Caco-2 (cell line): Measurements from ENCODE around the gene IQSEC1. TPM values are rescaled to one million over a fixed set of nuclear protein-coding genes. Genes with fewer than 3 reads are reported as not detected.

Experiments
- BruUV-seq: library from RNA; stranded (reverse); fragments of 400-500 nt; replicated peaks from 2 replicates; lab custom pipeline; 2021; lab: Mats Ljungman, UMichigan
- CTCF ChIA-PET: fragments of 300-600 bp; sonication (Branson Sonifier 250); formaldehyde crosslinking; loops from one replicate; lab custom pipeline; 2022; ENCODE audit warnings: antibody characterized with exemption; lab: Charles Lee
- POLR2A ChIA-PET: fragments of 300-600 bp; sonication (Branson Sonifier 250); formaldehyde crosslinking; loops from one replicate; lab custom pipeline; 2022; ENCODE audit warnings: antibody characterized with exemption; lab: Charles Lee
- DNase-seq, 2 experiments: peaks; one replicate each; pipeline versions ENCODE4 v3.0.0 to v3.0.0-alpha.2; 2020 to 2022
- H3K27me3 ChIP-seq: replicated peaks from 2 replicates; pipeline ENCODE4 v1.6.0; 2011; ENCODE audit warnings: low read length; ENCODE audit not compliant: control insufficient read depth, insufficient read depth
- H3K36me3 ChIP-seq: 2 replicates; pipeline ENCODE4 v1.5.1; 2011; ENCODE audit warnings: low read length; ENCODE audit not compliant: control insufficient read depth, insufficient read depth
- H3K4me1 ChIP-seq: fragments of 250-450 bp; sonication (Bioruptor Pico); 2 replicates; pipeline ENCODE4 v1.5.1; 2020; ENCODE audit warnings: mild to moderate bottlenecking
- H3K4me3 ChIP-seq: 2 replicates; pipeline ENCODE4 v1.5.1; 2011; ENCODE audit warnings: low read depth, mild to moderate bottlenecking, control low read depth, low read length
- H3K9me3 ChIP-seq: fragments of 250-450 bp; sonication (Bioruptor Pico); 2 replicates; pipeline ENCODE4 v1.5.1; 2020; ENCODE audit warnings: mild to moderate bottlenecking, moderate library complexity
- H3K27ac Mint-ChIP-seq: one replicate; pipeline ENCODE4 v1.8.0; 2022; ENCODE audit warnings: mixed read lengths; ENCODE audit not compliant: unreplicated experiment
- H3K27me3 Mint-ChIP-seq: one replicate; pipeline ENCODE4 v1.8.0; 2022; ENCODE audit warnings: mixed read lengths; ENCODE audit not compliant: insufficient read depth, unreplicated experiment
- H3K36me3 Mint-ChIP-seq: one replicate; pipeline ENCODE4 v1.8.0; 2022; ENCODE audit warnings: mild to moderate bottlenecking, mixed read lengths; ENCODE audit not compliant: insufficient read depth, unreplicated experiment
- H3K4me1 Mint-ChIP-seq: one replicate; pipeline ENCODE4 v1.8.0; 2022; ENCODE audit warnings: low read depth, mixed read lengths; ENCODE audit not compliant: unreplicated experiment
- H3K4me3 Mint-ChIP-seq: one replicate; pipeline ENCODE4 v1.8.0; 2022; ENCODE audit warnings: mild to moderate bottlenecking, moderate library complexity, mixed read lengths; ENCODE audit not compliant: unreplicated experiment
- H3K9me3 Mint-ChIP-seq: one replicate; pipeline ENCODE4 v1.8.0; 2022; ENCODE audit warnings: mixed read lengths; ENCODE audit not compliant: unreplicated experiment
- intact Hi-C: fragments of 100-400 bp; cut with micrococcal nuclease; formaldehyde crosslinking; loops from one replicate; pipeline ENCODE4 v1.10.0; 2022; ENCODE audit not compliant: unreplicated experiment
- total RNA-seq: library from RNA; stranded (reverse); gene quantifications from 2 replicates; pipeline ENCODE4 v1.2.3, GENCODE V29; 2022
- TF ChIP-seq, protein P1 (sequence below), 2 experiments: fragments of 200-600 bp in 1 of 2; IDR thresholded peaks; 1 replicate in 1 of 2; 2 replicates in 1 of 2; pipeline versions ENCODE4 v1.5.1 to v1.8.0; 2011 to 2022; ENCODE audit warnings: antibody characterized with exemption in 1 of 2, control low read depth in 1 of 2, inconsistent platforms in 1 of 2, low read depth in 1 of 2, low read length in 1 of 2, mild to moderate bottlenecking in 1 of 2, moderate library complexity in 1 of 2; ENCODE audit not compliant: insufficient read depth in 1 of 2, severe bottlenecking in 1 of 2, unreplicated experiment in 1 of 2

Gene IQSEC1
- total RNA-seq, 1 experiment from 2014 or later, result 40.0 TPM

- H3K4me3 ChIP-seq, result no peak overlapping the region
- intact Hi-C loops, result loop anchor here (5.0 kb wide), 3 partner anchors 33 to 83 kb away; no protein-coding TSS in a partner anchor
- no TSS peak for BruUV-seq
- TF ChIP-seq, protein P1, sequence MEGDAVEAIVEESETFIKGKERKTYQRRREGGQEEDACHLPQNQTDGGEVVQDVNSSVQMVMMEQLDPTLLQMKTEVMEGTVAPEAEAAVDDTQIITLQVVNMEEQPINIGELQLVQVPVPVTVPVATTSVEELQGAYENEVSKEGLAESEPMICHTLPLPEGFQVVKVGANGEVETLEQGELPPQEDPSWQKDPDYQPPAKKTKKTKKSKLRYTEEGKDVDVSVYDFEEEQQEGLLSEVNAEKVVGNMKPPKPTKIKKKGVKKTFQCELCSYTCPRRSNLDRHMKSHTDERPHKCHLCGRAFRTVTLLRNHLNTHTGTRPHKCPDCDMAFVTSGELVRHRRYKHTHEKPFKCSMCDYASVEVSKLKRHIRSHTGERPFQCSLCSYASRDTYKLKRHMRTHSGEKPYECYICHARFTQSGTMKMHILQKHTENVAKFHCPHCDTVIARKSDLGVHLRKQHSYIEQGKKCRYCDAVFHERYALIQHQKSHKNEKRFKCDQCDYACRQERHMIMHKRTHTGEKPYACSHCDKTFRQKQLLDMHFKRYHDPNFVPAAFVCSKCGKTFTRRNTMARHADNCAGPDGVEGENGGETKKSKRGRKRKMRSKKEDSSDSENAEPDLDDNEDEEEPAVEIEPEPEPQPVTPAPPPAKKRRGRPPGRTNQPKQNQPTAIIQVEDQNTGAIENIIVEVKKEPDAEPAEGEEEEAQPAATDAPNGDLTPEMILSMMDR (IDR thresholded peaks at IDR 0.05; ENCODE audit: insufficient read depth in 1 of 2, low read depth in 1 of 2, low read length in 1 of 2, severe bottlenecking in 1 of 2, unreplicated experiment in 1 of 2), result no peak
- no peaks in the 10 kb centered on the region for H3K27me3 Mint-ChIP-seq
- H3K4me1 ChIP-seq, result peaks cover 8% of the 10 kb centered on the region; the same call in 1 of the 2 replicates
- no peaks in the 10 kb centered on the region for H3K27me3 ChIP-seq
- no peak overlapping the region for H3K4me3 Mint-ChIP-seq
- CTCF ChIA-PET, result interaction anchor here (1.7 kb wide), 1 partner anchor 15 kb away, joined by 4 read pairs; no protein-coding TSS in a partner anchor
- H3K9me3 Mint-ChIP-seq, result no peaks in the 10 kb centered on the region
- peaks cover 6% of the 10 kb centered on the region for H3K4me1 Mint-ChIP-seq
- H3K36me3 ChIP-seq, result no peaks in the 10 kb centered on the region
- POLR2A ChIA-PET, result no interaction called here
- no peaks in the 10 kb centered on the region for H3K36me3 Mint-ChIP-seq
- H3K9me3 ChIP-seq, result no peaks in the 10 kb centered on the region
- no peak overlapping the region for H3K27ac Mint-ChIP-seq
- DNase-seq, result no peak
Observed at GRCh38 chr3:12979947-12980487, 93.2 kb downstream of the IQSEC1 start.

DNA sequence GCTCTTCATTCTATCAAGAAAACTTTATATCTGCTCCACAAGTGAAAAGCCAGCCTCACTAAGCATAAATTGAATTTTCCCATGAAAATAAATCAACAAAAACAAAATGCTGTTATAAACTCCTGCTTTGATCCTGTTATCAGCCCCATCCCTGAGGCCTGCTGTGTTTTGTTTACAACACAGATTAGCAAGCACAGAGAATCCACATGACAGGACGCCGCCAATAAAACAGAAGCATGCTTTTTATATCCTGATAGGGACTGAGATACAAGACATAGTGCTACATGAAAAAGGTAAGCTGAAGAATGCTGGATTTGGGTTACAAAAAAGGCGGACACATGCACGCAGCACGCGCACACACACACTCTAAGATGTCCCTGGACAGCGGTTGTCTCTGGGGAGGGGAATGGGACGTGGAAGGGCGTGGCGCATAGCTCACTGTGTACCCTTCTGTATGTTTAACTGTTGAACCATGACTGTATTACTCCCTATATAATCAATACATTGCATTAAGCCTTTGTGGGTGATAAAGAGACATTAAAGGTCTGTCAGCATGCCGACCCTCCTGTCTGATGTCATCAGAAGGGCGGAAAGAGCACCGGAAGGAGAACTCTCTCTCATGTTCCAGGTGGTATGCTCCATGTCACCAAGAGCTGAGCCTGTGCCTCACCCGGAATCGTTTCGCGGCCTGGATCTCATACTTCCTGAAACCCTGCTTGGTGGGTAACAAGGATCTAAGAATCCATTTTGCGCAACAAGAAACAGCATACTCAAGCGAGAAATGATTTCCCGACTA is 93.9 kb downstream of the IQSEC1 start:
- Mint-ChIP-seq H3K4me1 (peaks cover 4% of the 10 kb centered on the region), H3K27me3 (no peaks in the 10 kb centered on the region), H3K9me3 (no peaks in the 10 kb centered on the region), H3K4me3 (no peak overlapping the region), H3K27ac (no peak overlapping the region), H3K36me3 (no peaks in the 10 kb centered on the region)
- Histone ChIP-seq H3K4me1 (peaks cover 6% of the 10 kb centered on the region; the same call in 1 of the 2 replicates), H3K36me3 (no peaks in the 10 kb centered on the region), H3K27me3 (no peaks in the 10 kb centered on the region), H3K4me3 (no peak overlapping the region), H3K9me3 (no peaks in the 10 kb centered on the region)
- intact Hi-C loops, result no loop called here
- TF ChIP-seq, protein P1 (IDR thresholded peaks at IDR 0.05; ENCODE audit: insufficient read depth in 1 of 2, low read depth in 1 of 2, low read length in 1 of 2, severe bottlenecking in 1 of 2, unreplicated experiment in 1 of 2), result no peak
- BruUV-seq, result no TSS peak
- DNase-seq, result no peak
- ChIA-PET POLR2A (no interaction called here), CTCF (interaction anchor here (1.7 kb wide), 1 partner anchor 16 kb away, joined by 4 read pairs; no protein-coding TSS in a partner anchor)

DNA sequence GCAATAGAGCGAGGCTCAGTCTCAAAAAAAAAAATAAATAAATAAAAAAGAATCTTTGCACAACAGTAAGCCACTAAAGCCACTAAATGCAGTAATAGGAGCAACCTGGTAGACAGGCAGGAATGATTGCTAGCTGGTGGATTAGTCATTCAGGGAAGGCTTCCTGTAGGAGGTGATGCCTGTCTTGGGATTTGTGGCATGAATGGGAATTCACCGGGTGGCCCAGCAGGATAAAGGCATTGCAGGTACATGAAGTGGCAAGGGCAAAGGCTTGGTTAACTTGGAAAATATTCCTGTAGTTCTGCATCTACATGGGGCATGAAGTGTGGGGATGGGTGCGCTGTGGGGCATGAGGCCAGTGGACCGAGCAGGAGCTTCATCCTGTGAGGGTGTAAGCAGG is 94.5 kb downstream of the IQSEC1 start:
- TF ChIP-seq, protein P1 (IDR thresholded peaks at IDR 0.05; ENCODE audit: insufficient read depth in 1 of 2, low read depth in 1 of 2, low read length in 1 of 2, severe bottlenecking in 1 of 2, unreplicated experiment in 1 of 2), result no peak
- BruUV-seq, result no TSS peak
- DNase-seq, result no peak
- Histone ChIP-seq H3K4me1 (no peaks in the 10 kb centered on the region), H3K9me3 (no peaks in the 10 kb centered on the region), H3K4me3 (no peak overlapping the region), H3K27me3 (no peaks in the 10 kb centered on the region), H3K36me3 (no peaks in the 10 kb centered on the region)
- H3K27me3 Mint-ChIP-seq, result no peaks in the 10 kb centered on the region
- POLR2A ChIA-PET, result no interaction called here
- H3K27ac Mint-ChIP-seq, result no peak overlapping the region
- intact Hi-C loops, result no loop called here
- H3K36me3 Mint-ChIP-seq, result no peaks in the 10 kb centered on the region
- CTCF ChIA-PET, result interaction anchor here (1.7 kb wide), 1 partner anchor 17 kb away, joined by 4 read pairs; no protein-coding TSS in a partner anchor
- H3K9me3 Mint-ChIP-seq, result no peaks in the 10 kb centered on the region
- no peak overlapping the region for H3K4me3 Mint-ChIP-seq
- H3K4me1 Mint-ChIP-seq, result no peaks in the 10 kb centered on the region
